Caco-2 (cell line): ENCODE results near the gene IL1RL2. TPM values are rescaled to one million over a fixed set of nuclear protein-coding genes. Genes with fewer than 3 reads are reported as not detected.

ENCODE experiments used
- BruUV-seq: library from RNA; stranded (reverse); fragments of 400-500 nt; replicated peaks from 2 replicates; lab custom pipeline; 2021; lab: Mats Ljungman, UMichigan
- CTCF ChIA-PET: fragments of 300-600 bp; sonication (Branson Sonifier 250); formaldehyde crosslinking; loops from one replicate; lab custom pipeline; 2022; ENCODE audit warnings: antibody characterized with exemption; lab: Charles Lee
- POLR2A ChIA-PET: fragments of 300-600 bp; sonication (Branson Sonifier 250); formaldehyde crosslinking; loops from one replicate; lab custom pipeline; 2022; ENCODE audit warnings: antibody characterized with exemption; lab: Charles Lee
- DNase-seq, 2 experiments: peaks; one replicate each; pipeline versions ENCODE4 v3.0.0 to v3.0.0-alpha.2; 2020 to 2022
- H3K27me3 ChIP-seq: replicated peaks from 2 replicates; pipeline ENCODE4 v1.6.0; 2011; ENCODE audit warnings: low read length; ENCODE audit not compliant: control insufficient read depth, insufficient read depth
- H3K36me3 ChIP-seq: 2 replicates; pipeline ENCODE4 v1.5.1; 2011; ENCODE audit warnings: low read length; ENCODE audit not compliant: control insufficient read depth, insufficient read depth
- H3K4me1 ChIP-seq: fragments of 250-450 bp; sonication (Bioruptor Pico); 2 replicates; pipeline ENCODE4 v1.5.1; 2020; ENCODE audit warnings: mild to moderate bottlenecking
- H3K4me3 ChIP-seq: 2 replicates; pipeline ENCODE4 v1.5.1; 2011; ENCODE audit warnings: low read depth, mild to moderate bottlenecking, control low read depth, low read length
- H3K9me3 ChIP-seq: fragments of 250-450 bp; sonication (Bioruptor Pico); 2 replicates; pipeline ENCODE4 v1.5.1; 2020; ENCODE audit warnings: mild to moderate bottlenecking, moderate library complexity
- H3K27ac Mint-ChIP-seq: one replicate; pipeline ENCODE4 v1.8.0; 2022; ENCODE audit warnings: mixed read lengths; ENCODE audit not compliant: unreplicated experiment
- H3K27me3 Mint-ChIP-seq: one replicate; pipeline ENCODE4 v1.8.0; 2022; ENCODE audit warnings: mixed read lengths; ENCODE audit not compliant: insufficient read depth, unreplicated experiment
- H3K36me3 Mint-ChIP-seq: one replicate; pipeline ENCODE4 v1.8.0; 2022; ENCODE audit warnings: mild to moderate bottlenecking, mixed read lengths; ENCODE audit not compliant: insufficient read depth, unreplicated experiment
- H3K4me1 Mint-ChIP-seq: one replicate; pipeline ENCODE4 v1.8.0; 2022; ENCODE audit warnings: low read depth, mixed read lengths; ENCODE audit not compliant: unreplicated experiment
- H3K4me3 Mint-ChIP-seq: one replicate; pipeline ENCODE4 v1.8.0; 2022; ENCODE audit warnings: mild to moderate bottlenecking, moderate library complexity, mixed read lengths; ENCODE audit not compliant: unreplicated experiment
- H3K9me3 Mint-ChIP-seq: one replicate; pipeline ENCODE4 v1.8.0; 2022; ENCODE audit warnings: mixed read lengths; ENCODE audit not compliant: unreplicated experiment
- intact Hi-C: fragments of 100-400 bp; cut with micrococcal nuclease; formaldehyde crosslinking; loops from one replicate; pipeline ENCODE4 v1.10.0; 2022; ENCODE audit not compliant: unreplicated experiment
- total RNA-seq: library from RNA; stranded (reverse); gene quantifications from 2 replicates; pipeline ENCODE4 v1.2.3, GENCODE V29; 2022
- TF ChIP-seq, protein P1 (sequence below), 2 experiments: fragments of 200-600 bp in 1 of 2; IDR thresholded peaks; 1 replicate in 1 of 2; 2 replicates in 1 of 2; pipeline versions ENCODE4 v1.5.1 to v1.8.0; 2011 to 2022; ENCODE audit warnings: antibody characterized with exemption in 1 of 2, control low read depth in 1 of 2, inconsistent platforms in 1 of 2, low read depth in 1 of 2, low read length in 1 of 2, mild to moderate bottlenecking in 1 of 2, moderate library complexity in 1 of 2; ENCODE audit not compliant: insufficient read depth in 1 of 2, severe bottlenecking in 1 of 2, unreplicated experiment in 1 of 2

IL1RL2 gene
- total RNA-seq, 1 experiment from 2014 or later, result not detected

DNA sequence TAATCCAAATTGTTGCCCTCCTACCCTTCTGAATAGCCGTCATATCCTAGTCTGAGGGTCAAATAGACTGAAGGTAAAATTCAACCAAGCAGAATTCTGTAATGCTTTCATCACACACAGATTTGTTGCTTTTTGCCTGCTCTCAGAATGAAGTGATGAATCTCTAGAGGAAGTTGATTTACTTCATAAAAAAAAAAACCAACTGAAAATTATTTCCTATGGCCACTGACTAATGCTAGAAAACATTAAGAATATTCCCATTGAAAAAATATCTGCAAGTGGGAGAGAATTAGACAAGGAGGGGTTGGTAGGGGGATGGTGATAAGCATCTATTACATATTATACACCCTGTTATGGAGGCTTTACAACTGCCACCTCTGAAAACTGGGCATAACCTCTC is 2.3 kb upstream of the IL1RL2 start:
- Mint-ChIP-seq H3K27me3 (no peaks in the 10 kb centered on the region), H3K4me3 (no peak overlapping the region), H3K4me1 (no peaks in the 10 kb centered on the region), H3K36me3 (no peaks in the 10 kb centered on the region), H3K9me3 (no peaks in the 10 kb centered on the region), H3K27ac (no peak overlapping the region)
- POLR2A ChIA-PET, result no interaction called here
- CTCF ChIA-PET, result interaction anchor here (0.6 kb wide), 1 partner anchor 18 kb away, joined by 3 read pairs; no protein-coding TSS in a partner anchor
- no TSS peak for BruUV-seq
- intact Hi-C loops, result loop anchor here (1.0 kb wide), 1 partner anchor 56 kb away; no protein-coding TSS in a partner anchor
- 0 out of 2 replicates have a peak, but pooled peaks cover 4% of the 10 kb centered on the region for H3K4me1 ChIP-seq
- no peaks in the 10 kb centered on the region for H3K9me3 ChIP-seq
- TF ChIP-seq, protein P1, sequence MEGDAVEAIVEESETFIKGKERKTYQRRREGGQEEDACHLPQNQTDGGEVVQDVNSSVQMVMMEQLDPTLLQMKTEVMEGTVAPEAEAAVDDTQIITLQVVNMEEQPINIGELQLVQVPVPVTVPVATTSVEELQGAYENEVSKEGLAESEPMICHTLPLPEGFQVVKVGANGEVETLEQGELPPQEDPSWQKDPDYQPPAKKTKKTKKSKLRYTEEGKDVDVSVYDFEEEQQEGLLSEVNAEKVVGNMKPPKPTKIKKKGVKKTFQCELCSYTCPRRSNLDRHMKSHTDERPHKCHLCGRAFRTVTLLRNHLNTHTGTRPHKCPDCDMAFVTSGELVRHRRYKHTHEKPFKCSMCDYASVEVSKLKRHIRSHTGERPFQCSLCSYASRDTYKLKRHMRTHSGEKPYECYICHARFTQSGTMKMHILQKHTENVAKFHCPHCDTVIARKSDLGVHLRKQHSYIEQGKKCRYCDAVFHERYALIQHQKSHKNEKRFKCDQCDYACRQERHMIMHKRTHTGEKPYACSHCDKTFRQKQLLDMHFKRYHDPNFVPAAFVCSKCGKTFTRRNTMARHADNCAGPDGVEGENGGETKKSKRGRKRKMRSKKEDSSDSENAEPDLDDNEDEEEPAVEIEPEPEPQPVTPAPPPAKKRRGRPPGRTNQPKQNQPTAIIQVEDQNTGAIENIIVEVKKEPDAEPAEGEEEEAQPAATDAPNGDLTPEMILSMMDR (IDR thresholded peaks at IDR 0.05; ENCODE audit: insufficient read depth in 1 of 2, low read depth in 1 of 2, low read length in 1 of 2, severe bottlenecking in 1 of 2, unreplicated experiment in 1 of 2), result no peak
- no peaks in the 10 kb centered on the region for H3K36me3 ChIP-seq
- no peaks in the 10 kb centered on the region for H3K27me3 ChIP-seq
- no peak overlapping the region for H3K4me3 ChIP-seq
- no peak for DNase-seq

DNA sequence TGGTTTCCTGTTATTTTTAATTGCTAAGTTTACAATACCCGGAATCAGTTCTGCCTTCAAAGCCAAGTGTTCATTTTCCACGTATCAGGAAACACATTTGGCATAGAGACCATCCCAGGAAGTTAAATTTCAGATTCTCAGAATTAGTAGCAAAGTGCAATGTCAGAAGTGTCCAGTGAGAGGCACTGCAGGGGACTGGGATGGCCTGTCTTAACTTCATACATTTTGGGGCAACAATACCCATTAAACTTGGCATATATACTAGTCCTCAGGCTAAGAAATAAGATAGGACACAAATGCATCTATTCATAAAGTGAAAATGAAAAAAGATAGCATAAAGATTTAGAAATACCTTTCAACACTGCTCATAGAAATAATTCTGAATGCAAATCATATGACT is 1.5 kb upstream of the IL1RL2 start:
- no peak overlapping the region for H3K27ac Mint-ChIP-seq
- no peaks in the 10 kb centered on the region for H3K9me3 Mint-ChIP-seq
- H3K27me3 Mint-ChIP-seq, result no peaks in the 10 kb centered on the region
- no peaks in the 10 kb centered on the region for H3K36me3 Mint-ChIP-seq
- no peak overlapping the region for H3K4me3 Mint-ChIP-seq
- no peaks in the 10 kb centered on the region for H3K9me3 ChIP-seq
- TF ChIP-seq, protein P1 (IDR thresholded peaks at IDR 0.05; ENCODE audit: insufficient read depth in 1 of 2, low read depth in 1 of 2, low read length in 1 of 2, severe bottlenecking in 1 of 2, unreplicated experiment in 1 of 2), result peak; percentile 9 to 27
- intact Hi-C loops, result no loop called here
- H3K4me1 Mint-ChIP-seq, result peaks cover 2% of the 10 kb centered on the region
- peaks cover 7% of the 10 kb centered on the region for H3K4me1 ChIP-seq
- DNase-seq, result no peak
- H3K4me3 ChIP-seq, result no peak overlapping the region
- ChIA-PET POLR2A (no interaction called here), CTCF (interaction anchor here (1.0 kb wide), 1 partner anchor 55 kb away, joined by 3 read pairs; no protein-coding TSS in a partner anchor)
- H3K36me3 ChIP-seq, result no peaks in the 10 kb centered on the region
- BruUV-seq, result no TSS peak
- H3K27me3 ChIP-seq, result no peaks in the 10 kb centered on the region

DNA sequence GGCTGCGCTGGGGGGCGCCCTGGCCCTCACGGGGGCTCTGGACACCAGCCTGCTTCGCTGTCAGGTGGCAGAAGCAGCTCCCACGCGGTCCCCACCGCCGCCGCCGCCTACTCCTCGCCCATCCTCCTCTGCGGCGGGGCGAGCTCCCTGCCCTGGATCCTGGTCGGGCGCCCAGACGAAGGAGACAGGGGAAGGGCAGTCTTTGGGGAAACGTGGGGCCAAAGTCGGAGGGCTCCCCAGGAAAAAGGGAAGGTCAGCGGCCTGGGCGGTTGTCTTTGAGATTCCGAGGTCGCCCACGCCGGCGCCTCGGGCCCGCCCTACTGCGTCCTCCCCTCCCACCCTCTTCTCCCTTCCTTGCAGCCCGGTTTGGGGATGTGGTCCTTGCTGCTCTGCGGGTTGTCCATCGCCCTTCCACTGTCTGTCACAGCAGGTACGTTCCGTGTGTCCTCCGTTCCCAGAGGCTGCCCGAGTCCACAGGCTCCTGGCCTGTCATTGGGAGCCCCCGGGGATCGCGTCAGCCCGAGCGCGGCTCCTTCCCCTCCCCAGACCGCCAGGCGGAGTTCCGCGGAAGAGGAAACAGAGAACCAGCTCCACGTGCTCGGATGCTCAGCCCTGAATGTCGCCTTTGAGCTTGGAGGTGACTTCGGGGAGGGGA is 800 bp downstream of the IL1RL2 start:
- Mint-ChIP-seq H3K4me3 (no peak overlapping the region), H3K27me3 (no peaks in the 10 kb centered on the region), H3K4me1 (peaks cover 8% of the 10 kb centered on the region), H3K36me3 (no peaks in the 10 kb centered on the region), H3K9me3 (no peaks in the 10 kb centered on the region), H3K27ac (no peak overlapping the region)
- TF ChIP-seq, protein P1 (IDR thresholded peaks at IDR 0.05; ENCODE audit: insufficient read depth in 1 of 2, low read depth in 1 of 2, low read length in 1 of 2, severe bottlenecking in 1 of 2, unreplicated experiment in 1 of 2), result no peak
- intact Hi-C loops, result no loop called here
- Histone ChIP-seq H3K9me3 (no peaks in the 10 kb centered on the region), H3K4me1 (peaks cover 14% of the 10 kb centered on the region), H3K4me3 (no peak overlapping the region), H3K36me3 (no peaks in the 10 kb centered on the region), H3K27me3 (no peaks in the 10 kb centered on the region)
- ChIA-PET POLR2A (no interaction called here), CTCF (no interaction called here)
- DNase-seq, result no peak
- BruUV-seq, result no TSS peak
